Measurements from ENCODE around the gene STARD13. TPM values are rescaled to one million over a fixed set of nuclear protein-coding genes. Genes with fewer than 3 reads are reported as not detected.

The STARD13 gene
- total and polyA plus RNA-seq, 9 donors, result 7.2 to 31.5 (median 14.0) TPM

- Histone ChIP-seq H3K4me1 (ENCODE audit: insufficient read depth) (peaks cover 7% of the 10 kb centered on the region), H3K4me3 (no peak overlapping the region), H3K27ac (no peak overlapping the region), H3K27me3 (no peaks in the 10 kb centered on the region), H3K36me3 (no peaks in the 10 kb centered on the region), H3K9me3 (no peaks in the 10 kb centered on the region)
- no peak for DNase-seq
- WGBS, 3 donors, result 44 to 74% (median 63%) methylated on average over 10 of the region's 10 CpGs
- intact Hi-C loops (cut with DNase I), result loop anchor here in 1 of 4 donors (10.0 kb wide), 1 partner anchor 415 kb away; no protein-coding TSS in a partner anchor
- TF ChIP-seq POLR2A (IDR thresholded peaks at IDR 0.05) (no peak), CTCF (IDR thresholded peaks at IDR 0.05) (no peak), EP300 (IDR thresholded peaks at IDR 0.05) (no peak)
Observed at GRCh38 chr13:33119856-33120543, 165.6 kb downstream of the STARD13 start.

DNA sequence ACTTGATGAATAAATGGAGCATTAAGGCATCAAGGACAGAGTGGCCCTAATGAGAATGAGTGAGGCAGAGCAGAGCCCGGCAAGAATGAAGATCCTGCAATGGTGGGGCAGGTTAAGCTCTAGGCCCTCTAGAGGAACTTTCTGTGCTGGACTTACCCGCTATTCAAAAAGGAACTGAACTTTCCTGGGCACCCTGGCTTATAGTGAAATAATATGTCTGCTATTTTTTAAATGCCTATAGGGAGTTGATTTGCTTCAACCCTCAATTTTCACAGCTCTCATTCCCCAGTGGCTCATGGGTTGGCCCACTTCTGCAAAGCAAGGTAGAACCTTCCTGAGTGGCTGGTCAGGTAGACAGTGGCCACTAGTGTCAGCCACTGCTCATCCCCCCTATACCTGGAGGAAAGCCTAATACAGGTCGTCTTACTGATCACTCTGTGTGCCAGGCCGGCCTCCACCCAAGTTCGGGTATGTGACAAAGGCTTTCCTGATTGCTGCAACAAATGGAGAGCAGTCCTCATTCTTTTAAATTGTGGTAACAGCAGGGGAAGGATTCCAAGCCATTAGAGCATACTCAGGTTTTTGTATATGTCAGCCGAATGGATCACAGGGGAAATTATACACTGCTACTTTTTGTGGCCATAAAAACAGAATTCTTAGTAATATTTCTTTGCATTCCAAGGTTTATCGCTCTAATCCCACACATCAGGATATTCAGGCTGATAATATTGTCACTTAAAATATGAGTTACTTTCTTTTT, 166.4 kb downstream of the STARD13 start:
- no peaks in the 10 kb centered on the region for H3K36me3 ChIP-seq
- H3K27ac ChIP-seq, result no peak overlapping the region
- H3K4me1 ChIP-seq (ENCODE audit: insufficient read depth), result peaks cover 7% of the 10 kb centered on the region
- H3K9me3 ChIP-seq, result no peaks in the 10 kb centered on the region
- H3K27me3 ChIP-seq, result no peaks in the 10 kb centered on the region
- no peak overlapping the region for H3K4me3 ChIP-seq
- TF ChIP-seq POLR2A (IDR thresholded peaks at IDR 0.05) (no peak), EP300 (IDR thresholded peaks at IDR 0.05) (no peak), CTCF (IDR thresholded peaks at IDR 0.05) (no peak)
- intact Hi-C loops (cut with DNase I), result no loop called here
- WGBS, 3 donors, result 85 to 89% (median 86%) methylated on average over 7 of the region's 7 CpGs
- no peak for DNase-seq

- H3K36me3 ChIP-seq, result no peaks in the 10 kb centered on the region
- H3K9me3 ChIP-seq, result no peaks in the 10 kb centered on the region
- WGBS, 3 donors, result 97 to 98% (median 98%) methylated on average over 2 of the region's 2 CpGs
- no peak overlapping the region for H3K27ac ChIP-seq
- no peak overlapping the region for H3K4me3 ChIP-seq
- intact Hi-C loops (cut with DNase I), result no loop called here
- TF ChIP-seq EP300 (IDR thresholded peaks at IDR 0.05) (no peak), CTCF (IDR thresholded peaks at IDR 0.05) (no peak), POLR2A (IDR thresholded peaks at IDR 0.05) (no peak)
- peaks cover 12% of the 10 kb centered on the region for H3K4me1 ChIP-seq (ENCODE audit: insufficient read depth)
- no peaks in the 10 kb centered on the region for H3K27me3 ChIP-seq
- DNase-seq, result no peak
Observed at GRCh38 chr13:33116321-33117010, 169.1 kb downstream of the STARD13 start.

DNA sequence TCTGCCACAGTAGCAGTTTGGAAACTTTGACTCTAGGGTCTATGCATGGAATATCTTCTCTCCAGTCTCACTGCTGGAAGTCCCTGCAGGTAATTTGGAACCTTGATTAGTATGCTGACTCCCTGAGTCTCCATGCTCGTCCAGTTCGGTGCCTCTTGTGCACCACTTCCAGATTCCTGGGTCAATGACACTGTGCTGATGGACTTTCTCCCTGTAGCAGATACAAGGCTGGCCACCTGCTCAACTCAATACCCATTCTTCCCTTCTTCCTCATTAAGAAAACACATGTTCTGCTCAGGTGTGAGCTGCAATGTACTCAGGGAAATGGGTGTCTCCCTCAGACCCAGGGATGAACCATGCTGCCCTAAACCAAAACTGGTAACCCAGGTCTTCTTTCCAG, 170.3 kb downstream of the STARD13 start:
- Histone ChIP-seq H3K9me3 (no peaks in the 10 kb centered on the region), H3K36me3 (no peaks in the 10 kb centered on the region), H3K4me3 (no peak overlapping the region), H3K4me1 (ENCODE audit: insufficient read depth) (peaks cover 16% of the 10 kb centered on the region), H3K27ac (no peak overlapping the region), H3K27me3 (no peaks in the 10 kb centered on the region)
- WGBS, 3 donors, result 88 to 92% (median 91%) methylated on average over 2 of the region's 2 CpGs
- TF ChIP-seq POLR2A (IDR thresholded peaks at IDR 0.05), result no peak
- TF ChIP-seq EP300 (IDR thresholded peaks at IDR 0.05), result no peak
- TF ChIP-seq CTCF (IDR thresholded peaks at IDR 0.05), result no peak
- intact Hi-C loops (cut with DNase I), result no loop called here
- DNase-seq, result no peak
